Measurements from ENCODE around the gene JMJD6. TPM values are rescaled to one million over a fixed set of nuclear protein-coding genes. Genes with fewer than 3 reads are reported as not detected.

Gene JMJD6
- total RNA-seq, 1 donor from 2014 or later: 39.0 TPM

GRCh38 chr17:76672270-76672851 lies 54.0 kb downstream of the JMJD6 start:
- TF ChIP-seq, protein P1, sequence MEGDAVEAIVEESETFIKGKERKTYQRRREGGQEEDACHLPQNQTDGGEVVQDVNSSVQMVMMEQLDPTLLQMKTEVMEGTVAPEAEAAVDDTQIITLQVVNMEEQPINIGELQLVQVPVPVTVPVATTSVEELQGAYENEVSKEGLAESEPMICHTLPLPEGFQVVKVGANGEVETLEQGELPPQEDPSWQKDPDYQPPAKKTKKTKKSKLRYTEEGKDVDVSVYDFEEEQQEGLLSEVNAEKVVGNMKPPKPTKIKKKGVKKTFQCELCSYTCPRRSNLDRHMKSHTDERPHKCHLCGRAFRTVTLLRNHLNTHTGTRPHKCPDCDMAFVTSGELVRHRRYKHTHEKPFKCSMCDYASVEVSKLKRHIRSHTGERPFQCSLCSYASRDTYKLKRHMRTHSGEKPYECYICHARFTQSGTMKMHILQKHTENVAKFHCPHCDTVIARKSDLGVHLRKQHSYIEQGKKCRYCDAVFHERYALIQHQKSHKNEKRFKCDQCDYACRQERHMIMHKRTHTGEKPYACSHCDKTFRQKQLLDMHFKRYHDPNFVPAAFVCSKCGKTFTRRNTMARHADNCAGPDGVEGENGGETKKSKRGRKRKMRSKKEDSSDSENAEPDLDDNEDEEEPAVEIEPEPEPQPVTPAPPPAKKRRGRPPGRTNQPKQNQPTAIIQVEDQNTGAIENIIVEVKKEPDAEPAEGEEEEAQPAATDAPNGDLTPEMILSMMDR (IDR thresholded peaks at IDR 0.05; ENCODE audit: partially characterized antibody, unreplicated experiment): no peak
- DNase-seq: no peak
- peaks cover 9% of the 10 kb centered on the region for H3K9me3 Mint-ChIP-seq (ENCODE audit: unreplicated experiment)
- peak overlapping the region; percentile 77 for H3K27ac Mint-ChIP-seq (ENCODE audit: unreplicated experiment)
- peaks cover 8% of the 10 kb centered on the region for H3K27me3 Mint-ChIP-seq (ENCODE audit: unreplicated experiment)
- H3K36me3 Mint-ChIP-seq (ENCODE audit: unreplicated experiment): no peaks in the 10 kb centered on the region
- peaks cover 9% of the 10 kb centered on the region for H3K4me1 Mint-ChIP-seq (ENCODE audit: low read depth, unreplicated experiment)
- H3K4me3 Mint-ChIP-seq (ENCODE audit: unreplicated experiment): peak overlapping the region; percentile 99

GRCh38 chr17:76671912-76672262 lies 54.5 kb downstream of the JMJD6 start:
- H3K27me3 Mint-ChIP-seq (ENCODE audit: unreplicated experiment): peaks cover 8% of the 10 kb centered on the region
- peak overlapping the region; percentile 77 for H3K27ac Mint-ChIP-seq (ENCODE audit: unreplicated experiment)
- DNase-seq: no peak
- peak overlapping the region; percentile 99 for H3K4me3 Mint-ChIP-seq (ENCODE audit: unreplicated experiment)
- H3K9me3 Mint-ChIP-seq (ENCODE audit: unreplicated experiment): peaks cover 9% of the 10 kb centered on the region
- TF ChIP-seq, protein P1 (IDR thresholded peaks at IDR 0.05; ENCODE audit: partially characterized antibody, unreplicated experiment): no peak
- no peaks in the 10 kb centered on the region for H3K36me3 Mint-ChIP-seq (ENCODE audit: unreplicated experiment)
- peaks cover 9% of the 10 kb centered on the region for H3K4me1 Mint-ChIP-seq (ENCODE audit: low read depth, unreplicated experiment)

GRCh38 chr17:76671123-76671911 lies 55.1 kb downstream of the JMJD6 start:
- H3K27me3 Mint-ChIP-seq (ENCODE audit: unreplicated experiment): peaks cover 8% of the 10 kb centered on the region
- H3K4me1 Mint-ChIP-seq (ENCODE audit: low read depth, unreplicated experiment): peaks cover 9% of the 10 kb centered on the region
- H3K36me3 Mint-ChIP-seq (ENCODE audit: unreplicated experiment): no peaks in the 10 kb centered on the region
- DNase-seq: peak; percentile 99
- peak overlapping the region; percentile 92 for H3K27ac Mint-ChIP-seq (ENCODE audit: unreplicated experiment)
- TF ChIP-seq, protein P1 (IDR thresholded peaks at IDR 0.05; ENCODE audit: partially characterized antibody, unreplicated experiment): no peak
- peak overlapping the region; percentile 99 for H3K4me3 Mint-ChIP-seq (ENCODE audit: unreplicated experiment)
- H3K9me3 Mint-ChIP-seq (ENCODE audit: unreplicated experiment): peaks cover 9% of the 10 kb centered on the region

DNA sequence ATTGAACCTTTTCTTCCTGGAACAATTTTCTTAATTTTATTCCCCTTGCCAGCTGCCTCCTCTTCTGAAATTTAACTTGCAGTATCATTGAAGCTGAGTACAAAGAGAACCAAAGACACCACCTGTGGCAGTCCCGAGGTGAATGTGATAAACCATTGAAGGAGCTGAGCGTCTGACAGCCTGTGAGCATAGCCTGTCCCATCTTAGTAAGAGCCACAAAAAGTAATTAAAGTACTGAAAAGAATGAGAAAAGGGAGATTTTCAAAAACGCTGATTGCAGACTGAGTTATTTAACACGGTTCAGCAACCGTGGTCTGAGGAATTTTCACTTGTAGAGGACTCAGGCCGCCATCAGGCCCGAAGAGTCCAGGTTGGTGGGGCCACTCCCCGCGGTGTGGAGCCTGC lies 55.7 kb downstream of the JMJD6 start:
- Mint-ChIP-seq H3K4me3 (ENCODE audit: unreplicated experiment) (peak overlapping the region; percentile 99), H3K27me3 (ENCODE audit: unreplicated experiment) (peaks cover 6% of the 10 kb centered on the region), H3K9me3 (ENCODE audit: unreplicated experiment) (peaks cover 9% of the 10 kb centered on the region), H3K36me3 (ENCODE audit: unreplicated experiment) (no peaks in the 10 kb centered on the region), H3K27ac (ENCODE audit: unreplicated experiment) (peak overlapping the region; percentile 92), H3K4me1 (ENCODE audit: low read depth, unreplicated experiment) (peaks cover 9% of the 10 kb centered on the region)
- DNase-seq: no peak
- TF ChIP-seq, protein P1 (IDR thresholded peaks at IDR 0.05; ENCODE audit: partially characterized antibody, unreplicated experiment): no peak
